Endothelial cell of coronary artery (primary cell): Measurements from ENCODE around the gene TSTD1. TPM values are rescaled to one million over a fixed set of nuclear protein-coding genes. Genes with fewer than 3 reads are reported as not detected.

Experiments
- total RNA-seq: library from RNA; depleted of rRNA; stranded (reverse); fragments of >200 nt; gene quantifications from 2 replicates; pipeline ENCODE4 v1.2.3, GENCODE V29; 2014

TSTD1 gene
- 8.9 and 22.9 TPM in 2 replicates for total RNA-seq

GRCh38 chr1:161038523-161039153, at the start of gene TSTD1:
TSS of gene TSTD1 (minus strand) at chr1:161038964. CDS start at chr1:161038889, 75 bp downstream.

GRCh38 chr1:161069731-161070270, 31.0 kb upstream of the TSTD1 start, which contains the start of gene ARHGAP30:
TSS of gene ARHGAP30 (minus strand) at chr1:161069891. CDS start at chr1:161069624, 267 bp downstream.

GRCh38 chr1:161045736-161046604, 7.2 kb upstream of the TSTD1 start, which contains the start of gene USF1:
TSS of gene USF1 (minus strand) at chr1:161045977. CDS start at chr1:161043275, 2,702 bp downstream.

GRCh38 chr1:161020509-161021164, 18.1 kb downstream of the TSTD1 start, which contains the start of gene F11R:
TSS of gene F11R (minus strand) at chr1:161021152. CDS start at chr1:161021073, 79 bp downstream.

Other genes with a start within 250 kb of the TSTD1 start
- gene LY9, start 242.8 kb downstream of the TSTD1 start, total RNA-seq, result not detected in 2 replicates
- gene CD244, start 176.1 kb downstream of the TSTD1 start, total RNA-seq, result 0.09 TPM in 1 of 2 replicates, not detected in the other
- 0.27 and 0.38 TPM in 2 replicates for gene ITLN1, start 153.8 kb downstream of the TSTD1 start, total RNA-seq
- gene ITLN2, start 84.2 kb downstream of the TSTD1 start, total RNA-seq, result 0.18 and 1.3 TPM in 2 replicates
- gene F11R, start 17.8 kb downstream of the TSTD1 start, total RNA-seq, result 143 and 151 TPM in 2 replicates
- 87.5 and 122 TPM in 2 replicates for gene USF1, start 7.0 kb upstream of the TSTD1 start, total RNA-seq
- gene ARHGAP30, start 30.9 kb upstream of the TSTD1 start, total RNA-seq, result under 0.01 TPM in 1 of 2 replicates, not detected in the other
- gene NECTIN4, start 50.6 kb upstream of the TSTD1 start, total RNA-seq, result 0.18 and 0.19 TPM in 2 replicates
- gene KLHDC9, start 59.4 kb upstream of the TSTD1 start, total RNA-seq, result 0.66 and 1.1 TPM in 2 replicates
- 65.2 and 79.2 TPM in 2 replicates for gene PFDN2, start 79.1 kb upstream of the TSTD1 start, total RNA-seq
- 10.1 and 13.4 TPM in 2 replicates for gene NIT1, start 79.1 kb upstream of the TSTD1 start, total RNA-seq
- gene DEDD, start 93.7 kb upstream of the TSTD1 start, total RNA-seq, result 26.6 and 30.6 TPM in 2 replicates
- gene UFC1, start 115.0 kb upstream of the TSTD1 start, total RNA-seq, result 124 and 137 TPM in 2 replicates
- gene USP21, start 120.5 kb upstream of the TSTD1 start, total RNA-seq, result 4.0 and 5.6 TPM in 2 replicates
- 12.1 and 16.0 TPM in 2 replicates for gene PPOX, start 127.5 kb upstream of the TSTD1 start, total RNA-seq
- gene B4GALT3, start 138.5 kb upstream of the TSTD1 start, total RNA-seq, result 19.1 and 21.3 TPM in 2 replicates
- gene ADAMTS4, start 160.1 kb upstream of the TSTD1 start, total RNA-seq, result 13.9 and 58.5 TPM in 2 replicates
- 174 and 182 TPM in 2 replicates for gene NDUFS2, start 163.4 kb upstream of the TSTD1 start, total RNA-seq
- 0.36 and 0.47 TPM in 2 replicates for gene FCER1G, start 176.3 kb upstream of the TSTD1 start, total RNA-seq
- not detected in 2 replicates for gene APOA2, start 184.7 kb upstream of the TSTD1 start, total RNA-seq
- 16.8 and 17.5 TPM in 2 replicates for gene TOMM40L, start 187.1 kb upstream of the TSTD1 start, total RNA-seq
- not detected in 2 replicates for gene NR1I3, start 199.2 kb upstream of the TSTD1 start, total RNA-seq
- not detected in 2 replicates for gene PCP4L1, start 219.8 kb upstream of the TSTD1 start, total RNA-seq